ENCODE data around the gene PPP1R12C.
"Not testable (repeated sequence)": the region's sequence is repeated elsewhere in the genome, so short reads cannot be mapped to it uniquely, and the experiment has no call there.

PPP1R12C gene

GRCh38 chr19:55109527-55110291 lies 7.7 kb downstream of the PPP1R12C start:
- no peak for TF ChIP-seq CTCF (IDR thresholded peaks at IDR 0.05; ENCODE audit: low read depth, low read length)
- no peak for DNase-seq (ENCODE audit: low read depth in 2 of 2)

GRCh38 chr19:55107252-55107651 lies 10.2 kb downstream of the PPP1R12C start:
- not testable (repeated sequence) for DNase-seq (ENCODE audit: low read depth in 2 of 2); H3K4me3 ChIP-seq (replicated peaks in 1 of 2; ENCODE audit: low read depth in 2 of 2, low read length in 2 of 2)

More at GRCh38 chr19:55109527-55110291, 7.7 kb downstream of the PPP1R12C start:
- H3K4me3 ChIP-seq (replicated peaks in 1 of 2; ENCODE audit: low read depth in 2 of 2, low read length in 2 of 2): no peak overlapping the region

GRCh38 chr19:55106591-55106990 lies 10.8 kb downstream of the PPP1R12C start:
- no peak for DNase-seq (ENCODE audit: low read depth in 2 of 2)
- no peak overlapping the region for H3K4me3 ChIP-seq (replicated peaks in 1 of 2; ENCODE audit: low read depth in 2 of 2, low read length in 2 of 2)
- no peak for TF ChIP-seq CTCF (IDR thresholded peaks at IDR 0.05; ENCODE audit: low read depth, low read length)

GRCh38 chr19:55105237-55105636 lies 12.2 kb downstream of the PPP1R12C start:
- no peak for DNase-seq (ENCODE audit: low read depth in 2 of 2)
- TF ChIP-seq CTCF (IDR thresholded peaks at IDR 0.05; ENCODE audit: low read depth, low read length): no peak
- H3K4me3 ChIP-seq (replicated peaks in 1 of 2; ENCODE audit: low read depth in 2 of 2, low read length in 2 of 2): no peak overlapping the region

GRCh38 chr19:55103190-55103589 lies 14.2 kb downstream of the PPP1R12C start:
- no peak for DNase-seq (ENCODE audit: low read depth in 2 of 2)
- no peak for TF ChIP-seq CTCF (IDR thresholded peaks at IDR 0.05; ENCODE audit: low read depth, low read length)
- H3K4me3 ChIP-seq (replicated peaks in 1 of 2; ENCODE audit: low read depth in 2 of 2, low read length in 2 of 2): no peak overlapping the region

GRCh38 chr19:55101261-55101660 lies 16.2 kb downstream of the PPP1R12C start:
- no peak overlapping the region for H3K4me3 ChIP-seq (replicated peaks in 1 of 2; ENCODE audit: low read depth in 2 of 2, low read length in 2 of 2)
- no peak for DNase-seq (ENCODE audit: low read depth in 2 of 2)
- TF ChIP-seq CTCF (IDR thresholded peaks at IDR 0.05; ENCODE audit: low read depth, low read length): no peak

- DNase-seq (ENCODE audit: low read depth in 2 of 2): peak in 1 of 2 donors; percentile 22
- TF ChIP-seq CTCF (IDR thresholded peaks at IDR 0.05; ENCODE audit: low read depth, low read length): no peak
- no peak overlapping the region for H3K4me3 ChIP-seq (replicated peaks in 1 of 2; ENCODE audit: low read depth in 2 of 2, low read length in 2 of 2)
Observed at GRCh38 chr19:55099557-55100506, 17.6 kb downstream of the PPP1R12C start.
